Measurements from ENCODE around the gene RNF223. TPM values are rescaled to one million over a fixed set of nuclear protein-coding genes. Genes with fewer than 3 reads are reported as not detected.
A peak's percentile ranks its signal among the peaks of the same experiment; 100 is the strongest.

Gene RNF223
- total and polyA plus RNA-seq, 2 of the 13 experiments (the other 11 are each of a cell fraction or from before 2014, with no cell fraction given): 0.03 TPM; not detected in 1

DNA sequence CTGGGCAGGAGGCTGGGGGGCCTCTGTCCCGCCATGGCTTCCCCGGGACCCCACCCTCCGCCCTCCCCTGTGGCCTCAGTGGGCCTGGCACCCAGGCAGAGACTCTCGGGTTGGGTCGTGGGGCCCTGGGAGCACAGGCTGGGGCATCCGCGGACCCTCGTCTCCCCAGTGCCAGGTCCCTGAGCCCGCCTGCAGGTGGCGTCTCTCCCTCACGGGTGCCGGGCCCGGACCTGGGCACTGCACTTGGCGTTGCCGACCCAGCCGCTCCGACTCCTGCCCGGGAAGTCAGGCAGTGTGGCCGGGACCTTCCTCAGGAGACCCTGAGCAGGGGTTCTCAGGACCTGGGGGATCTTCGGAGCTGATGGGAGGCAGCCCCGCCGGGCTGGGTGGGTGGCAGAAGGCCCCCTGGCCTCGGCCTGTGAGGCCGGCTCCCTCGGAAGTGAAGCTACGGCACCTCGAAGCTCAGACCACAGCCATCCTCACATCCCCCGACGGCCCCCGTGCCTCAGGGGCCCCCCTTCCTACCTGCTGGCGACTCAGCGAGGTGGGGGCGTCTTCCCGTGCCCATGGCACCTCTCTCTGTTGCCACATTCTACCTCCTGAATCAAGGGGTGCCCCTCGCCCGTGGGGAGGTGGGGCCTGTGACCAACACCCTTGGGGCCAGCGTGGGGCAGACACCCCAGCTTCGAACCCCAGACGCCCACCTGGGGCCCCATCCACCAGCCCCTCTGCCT is 48.1 kb upstream of the RNF223 start (continued):
- no peak for TF ChIP-seq CREBL2 (CRISPR knock-in tag; IDR thresholded peaks at IDR 0.05; ENCODE audit: borderline replicate concordance)
- no peak for TF ChIP-seq KLF9 (CRISPR knock-in tag; IDR thresholded peaks at IDR 0.05; ENCODE audit: low read depth)
- TF ChIP-seq GTF2F1 (IDR thresholded peaks at IDR 0.05; ENCODE audit: low read length): no peak
- no peak for TF ChIP-seq KIAA2018 (CRISPR knock-in tag; IDR thresholded peaks at IDR 0.05; ENCODE audit: borderline replicate concordance)
- TF ChIP-seq, protein P1, sequence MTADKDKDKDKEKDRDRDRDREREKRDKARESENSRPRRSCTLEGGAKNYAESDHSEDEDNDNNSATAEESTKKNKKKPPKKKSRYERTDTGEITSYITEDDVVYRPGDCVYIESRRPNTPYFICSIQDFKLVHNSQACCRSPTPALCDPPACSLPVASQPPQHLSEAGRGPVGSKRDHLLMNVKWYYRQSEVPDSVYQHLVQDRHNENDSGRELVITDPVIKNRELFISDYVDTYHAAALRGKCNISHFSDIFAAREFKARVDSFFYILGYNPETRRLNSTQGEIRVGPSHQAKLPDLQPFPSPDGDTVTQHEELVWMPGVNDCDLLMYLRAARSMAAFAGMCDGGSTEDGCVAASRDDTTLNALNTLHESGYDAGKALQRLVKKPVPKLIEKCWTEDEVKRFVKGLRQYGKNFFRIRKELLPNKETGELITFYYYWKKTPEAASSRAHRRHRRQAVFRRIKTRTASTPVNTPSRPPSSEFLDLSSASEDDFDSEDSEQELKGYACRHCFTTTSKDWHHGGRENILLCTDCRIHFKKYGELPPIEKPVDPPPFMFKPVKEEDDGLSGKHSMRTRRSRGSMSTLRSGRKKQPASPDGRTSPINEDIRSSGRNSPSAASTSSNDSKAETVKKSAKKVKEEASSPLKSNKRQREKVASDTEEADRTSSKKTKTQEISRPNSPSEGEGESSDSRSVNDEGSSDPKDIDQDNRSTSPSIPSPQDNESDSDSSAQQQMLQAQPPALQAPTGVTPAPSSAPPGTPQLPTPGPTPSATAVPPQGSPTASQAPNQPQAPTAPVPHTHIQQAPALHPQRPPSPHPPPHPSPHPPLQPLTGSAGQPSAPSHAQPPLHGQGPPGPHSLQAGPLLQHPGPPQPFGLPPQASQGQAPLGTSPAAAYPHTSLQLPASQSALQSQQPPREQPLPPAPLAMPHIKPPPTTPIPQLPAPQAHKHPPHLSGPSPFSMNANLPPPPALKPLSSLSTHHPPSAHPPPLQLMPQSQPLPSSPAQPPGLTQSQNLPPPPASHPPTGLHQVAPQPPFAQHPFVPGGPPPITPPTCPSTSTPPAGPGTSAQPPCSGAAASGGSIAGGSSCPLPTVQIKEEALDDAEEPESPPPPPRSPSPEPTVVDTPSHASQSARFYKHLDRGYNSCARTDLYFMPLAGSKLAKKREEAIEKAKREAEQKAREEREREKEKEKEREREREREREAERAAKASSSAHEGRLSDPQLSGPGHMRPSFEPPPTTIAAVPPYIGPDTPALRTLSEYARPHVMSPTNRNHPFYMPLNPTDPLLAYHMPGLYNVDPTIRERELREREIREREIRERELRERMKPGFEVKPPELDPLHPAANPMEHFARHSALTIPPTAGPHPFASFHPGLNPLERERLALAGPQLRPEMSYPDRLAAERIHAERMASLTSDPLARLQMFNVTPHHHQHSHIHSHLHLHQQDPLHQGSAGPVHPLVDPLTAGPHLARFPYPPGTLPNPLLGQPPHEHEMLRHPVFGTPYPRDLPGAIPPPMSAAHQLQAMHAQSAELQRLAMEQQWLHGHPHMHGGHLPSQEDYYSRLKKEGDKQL (CRISPR knock-in tag; IDR thresholded peaks at IDR 0.05; ENCODE audit: low read depth): no peak; the same call in 1 of the 2 replicates
- TF ChIP-seq SALL2 (CRISPR knock-in tag; IDR thresholded peaks at IDR 0.05): no peak; the same call in 1 of the 2 replicates
- TF ChIP-seq, protein P2, sequence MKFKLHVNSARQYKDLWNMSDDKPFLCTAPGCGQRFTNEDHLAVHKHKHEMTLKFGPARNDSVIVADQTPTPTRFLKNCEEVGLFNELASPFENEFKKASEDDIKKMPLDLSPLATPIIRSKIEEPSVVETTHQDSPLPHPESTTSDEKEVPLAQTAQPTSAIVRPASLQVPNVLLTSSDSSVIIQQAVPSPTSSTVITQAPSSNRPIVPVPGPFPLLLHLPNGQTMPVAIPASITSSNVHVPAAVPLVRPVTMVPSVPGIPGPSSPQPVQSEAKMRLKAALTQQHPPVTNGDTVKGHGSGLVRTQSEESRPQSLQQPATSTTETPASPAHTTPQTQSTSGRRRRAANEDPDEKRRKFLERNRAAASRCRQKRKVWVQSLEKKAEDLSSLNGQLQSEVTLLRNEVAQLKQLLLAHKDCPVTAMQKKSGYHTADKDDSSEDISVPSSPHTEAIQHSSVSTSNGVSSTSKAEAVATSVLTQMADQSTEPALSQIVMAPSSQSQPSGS (CRISPR knock-in tag; IDR thresholded peaks at IDR 0.05): no peak
- no peak for TF ChIP-seq TBX3 (IDR thresholded peaks at IDR 0.05; ENCODE audit: borderline replicate concordance)
- 0 out of 2 replicates have a peak, but pooled peaks have one; percentile 31 for TF ChIP-seq ATF7-NPFF (CRISPR knock-in tag; IDR thresholded peaks at IDR 0.05; ENCODE audit: low read depth)
- no peak for TF ChIP-seq ZNF652 (CRISPR knock-in tag; IDR thresholded peaks at IDR 0.05; ENCODE audit: borderline replicate concordance, low read depth)
- no peak for TF ChIP-seq CENPX (CRISPR knock-in tag; IDR thresholded peaks at IDR 0.05)
- TF ChIP-seq ZSCAN22 (CRISPR knock-in tag; IDR thresholded peaks at IDR 0.05): no peak

Measured in HepG2 (cell line).